Measurements from ENCODE around the gene SRSF7. TPM values are rescaled to one million over a fixed set of nuclear protein-coding genes. Genes with fewer than 3 reads are reported as not detected.

SRSF7 gene
- total and polyA plus RNA-seq, 9 of the 15 experiments (the other 6 are each of a cell fraction or from before 2014, with no cell fraction given): 219 to 726 (median 375) TPM

GRCh38 chr2:38706846-38707345 lies 44.3 kb downstream of the SRSF7 start:
- CTCF ChIA-PET (ENCODE audit: low intra/inter-chr PET ratio): no interaction called here
- Histone ChIP-seq H3K4me3 (no peak overlapping the region), H3K9me3 (replicated peaks; ENCODE audit: control insufficient read depth, insufficient read depth, low read depth, low read length) (no peaks in the 10 kb centered on the region), H4K20me1 (replicated peaks; ENCODE audit: control insufficient read depth, insufficient read depth, low read length) (no peaks in the 10 kb centered on the region), H3K9ac (ENCODE audit: insufficient read depth in 1 of 2, low read depth in 2 of 2, low read length in 2 of 2) (no peak overlapping the region), H3K4me1 (replicated peaks in 1 of 2; ENCODE audit: control insufficient read depth in 2 of 2, insufficient read depth in 2 of 2, low read length in 2 of 2) (peaks cover 6 to 9% of the 10 kb centered on the region in 2 experiments; a peak in 3 of 5 replicates), H3K36me3 (ENCODE audit: control insufficient read depth, insufficient read depth, low read length) (no peaks in the 10 kb centered on the region), H3K9me1 (ENCODE audit: control insufficient read depth, insufficient read depth, low read length) (no peaks in the 10 kb centered on the region), H3K4me2 (ENCODE audit: insufficient read depth, low read length) (no peak overlapping the region), H3K27ac (ENCODE audit: extremely low read depth, low read depth, low read length) (no peak overlapping the region), H3K79me2 (ENCODE audit: control insufficient read depth, insufficient read depth, low read length) (no peaks in the 10 kb centered on the region; the same call in 2 of the 3 replicates), H3K27me3 (ENCODE audit: control insufficient read depth in 2 of 2, insufficient read depth in 2 of 2, low read length in 2 of 2) (no peaks in the 10 kb centered on the region), H2AFZ (ENCODE audit: low read depth, low read length) (no peak overlapping the region)
- no peak for FAIRE-seq
- ATAC-seq: no peak
- in situ Hi-C loops (cut with MboI): no loop called here
- POLR2A ChIA-PET: interaction anchor here (1.0 kb wide), 1 partner anchor 37 kb away, joined by 3 read pairs; no protein-coding TSS in a partner anchor
- intact Hi-C loops (cut with micrococcal nuclease): no loop called here
- WGBS (ENCODE audit: insufficient coverage, low coverage, missing lambda C conversion rate): 43% methylated on average over 5 of the region's 6 CpGs
- DNase-seq (ENCODE audit: extremely low read depth in 1 of 4, low spot score in 3 of 4): no peak
- no TSS peak for BruUV-seq (replicated peaks)
- no peak for TF ChIP-seq ZNF584 (CRISPR knock-in tag; IDR thresholded peaks at IDR 0.05; ENCODE audit: low read depth)
- TF ChIP-seq ZBTB17 (CRISPR knock-in tag; IDR thresholded peaks at IDR 0.05): no peak
- no peak for TF ChIP-seq ZNF354B (CRISPR knock-in tag; IDR thresholded peaks at IDR 0.05)
- no peak for TF ChIP-seq HDAC1 (IDR thresholded peaks at IDR 0.05)
- no peak for TF ChIP-seq TEAD2 (tag; IDR thresholded peaks at IDR 0.05)
- no peak for TF ChIP-seq RBM15 (IDR thresholded peaks at IDR 0.05; ENCODE audit: insufficient read depth, low read length)
- no peak for TF ChIP-seq ZNF280A (IDR thresholded peaks at IDR 0.05; ENCODE audit: low read depth, partially characterized antibody)
- no peak for TF ChIP-seq MTF1 (CRISPR knock-in tag; IDR thresholded peaks at IDR 0.05; ENCODE audit: borderline replicate concordance)

Measured in K562 (cell line).